ENCODE measurements around the gene DLG3.

Gene DLG3

GRCh38 chrX:70476166-70476933 is 31.7 kb downstream of the DLG3 start:
- in situ Hi-C loops (cut with HindIII; ENCODE audit: low sequenced_read_pairs), result no loop called here

- in situ Hi-C loops (cut with HindIII; ENCODE audit: low sequenced_read_pairs), result no loop called here
Observed at GRCh38 chrX:70476934-70477733, 32.5 kb downstream of the DLG3 start.

- in situ Hi-C loops (cut with HindIII; ENCODE audit: low sequenced_read_pairs), result no loop called here
Observed at GRCh38 chrX:70477734-70478075, 33.1 kb downstream of the DLG3 start.

GRCh38 chrX:70478526-70479245 is 34.1 kb downstream of the DLG3 start:
- in situ Hi-C loops (cut with HindIII; ENCODE audit: low sequenced_read_pairs), result no loop called here

DNA sequence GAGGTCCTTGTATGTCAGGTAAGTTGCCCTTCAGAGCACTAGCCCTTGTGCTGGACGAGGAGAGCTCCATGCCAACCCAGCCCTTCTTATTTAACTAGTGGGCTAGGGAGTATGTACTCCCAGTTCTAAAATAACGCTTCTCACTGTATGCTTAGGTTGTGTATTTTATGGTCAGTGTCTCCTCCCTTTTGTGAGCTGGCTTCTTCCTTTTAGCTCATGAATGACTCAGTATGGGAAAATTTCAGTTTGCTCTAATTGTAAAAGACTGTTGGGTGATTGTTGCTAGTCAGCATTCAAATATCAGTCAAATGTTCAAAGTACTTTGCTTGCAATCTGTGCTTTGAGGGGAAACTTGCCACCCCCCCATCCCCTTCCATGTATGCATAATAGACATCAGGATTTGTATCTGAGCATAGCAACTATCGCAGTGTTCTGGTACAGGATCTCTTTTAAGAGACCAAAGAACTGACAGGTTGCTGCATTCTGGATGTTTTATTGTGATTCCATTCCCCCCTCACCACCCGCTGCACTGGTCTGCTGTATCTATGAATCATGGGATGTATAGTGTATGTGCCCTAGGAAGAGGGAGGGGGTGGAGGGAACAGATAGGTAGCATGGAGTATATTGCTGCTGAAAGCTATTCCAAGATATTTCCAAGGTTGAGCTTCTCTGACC is 34.7 kb downstream of the DLG3 start:
- in situ Hi-C loops (cut with HindIII; ENCODE audit: low sequenced_read_pairs), result no loop called here

- in situ Hi-C loops (cut with HindIII; ENCODE audit: low sequenced_read_pairs), result no loop called here
Observed at GRCh38 chrX:70479922-70480659, 35.5 kb downstream of the DLG3 start.

DNA sequence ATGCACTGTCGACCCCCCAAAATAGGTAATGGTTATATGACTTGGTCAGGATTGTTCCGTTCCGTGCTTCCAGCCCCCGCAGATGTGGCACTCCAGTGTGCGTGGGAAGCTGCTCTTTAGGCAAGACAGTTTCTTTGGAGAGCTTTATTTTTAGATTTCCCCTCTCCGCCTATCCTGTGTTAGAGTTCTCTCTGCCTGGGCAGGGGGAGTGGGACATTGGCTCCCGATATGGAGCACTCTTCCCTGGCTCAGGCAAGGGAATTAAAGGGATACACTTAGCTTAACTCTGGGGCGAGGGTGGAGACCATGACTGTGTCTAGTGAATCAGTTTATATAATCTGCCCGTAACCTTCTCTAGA is 36.0 kb downstream of the DLG3 start:
- in situ Hi-C loops (cut with HindIII; ENCODE audit: low sequenced_read_pairs), result no loop called here

DNA sequence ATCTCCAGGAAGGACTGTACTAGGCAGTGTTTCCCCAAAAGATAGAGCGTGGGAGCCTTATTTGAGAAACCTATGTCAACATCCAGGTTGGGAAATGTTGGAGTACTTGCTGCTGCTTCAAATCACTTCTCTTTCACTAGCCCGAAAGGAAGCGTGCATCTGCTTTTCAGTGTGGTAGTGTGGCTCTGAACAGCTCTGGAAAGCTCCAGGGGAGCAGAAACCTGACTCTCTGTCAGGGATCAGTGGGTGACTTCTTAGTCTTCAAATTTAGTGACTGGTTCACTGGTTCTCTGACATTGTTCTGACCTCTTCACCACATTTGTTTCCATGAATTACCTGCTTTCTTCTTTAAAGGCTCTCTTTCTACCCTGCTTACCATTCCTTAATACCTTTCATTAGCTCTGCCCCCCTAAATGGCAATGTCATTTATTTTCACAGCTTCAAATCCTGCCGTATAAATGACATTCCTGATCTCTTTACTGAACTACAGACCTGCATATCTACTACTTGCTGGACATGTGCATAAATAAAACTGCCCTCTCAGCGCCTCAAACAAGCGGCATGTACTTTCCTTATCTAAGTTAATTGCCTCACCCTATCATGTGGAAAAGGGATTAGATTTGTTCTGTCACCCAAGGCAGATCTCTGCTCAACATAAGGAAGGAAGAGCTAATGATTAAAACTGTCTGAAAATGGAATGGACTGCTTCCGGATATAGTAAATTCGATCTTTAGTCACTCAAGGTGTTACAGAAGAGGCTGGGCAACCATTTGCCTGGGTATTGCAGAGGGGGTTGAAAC is 37.0 kb downstream of the DLG3 start:
- in situ Hi-C loops (cut with HindIII; ENCODE audit: low sequenced_read_pairs), result no loop called here

GRCh38 chrX:70482300-70482699 is 37.7 kb downstream of the DLG3 start:
- in situ Hi-C loops (cut with HindIII; ENCODE audit: low sequenced_read_pairs), result no loop called here

- in situ Hi-C loops (cut with HindIII; ENCODE audit: low sequenced_read_pairs), result no loop called here
Observed at GRCh38 chrX:70485466-70485865, 40.8 kb downstream of the DLG3 start.

- in situ Hi-C loops (cut with HindIII; ENCODE audit: low sequenced_read_pairs), result no loop called here
Observed at GRCh38 chrX:70488856-70489255, 44.2 kb downstream of the DLG3 start.

- in situ Hi-C loops (cut with HindIII; ENCODE audit: low sequenced_read_pairs), result no loop called here
Observed at GRCh38 chrX:70494441-70494840, 49.8 kb downstream of the DLG3 start.

DNA sequence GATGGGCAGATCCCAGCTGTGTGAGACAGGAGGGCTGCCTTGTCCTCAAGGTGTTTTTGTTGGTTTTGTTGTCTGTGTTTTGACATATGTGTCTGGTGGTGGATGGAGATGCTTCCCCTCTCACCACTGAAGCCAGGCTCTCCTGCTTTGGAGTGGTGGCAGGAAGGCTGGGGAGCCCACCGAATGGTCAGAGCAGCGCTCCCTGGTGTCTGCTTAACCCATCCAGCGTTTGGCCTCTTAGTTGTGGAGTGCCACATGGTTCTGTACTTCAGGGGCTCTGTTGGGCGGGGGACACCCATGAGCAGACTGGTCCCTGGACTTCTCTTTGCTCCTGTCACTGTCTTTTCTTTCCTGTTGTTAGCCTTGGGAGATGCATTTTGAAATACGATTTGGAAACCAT is 51.9 kb downstream of the DLG3 start:
- in situ Hi-C loops (cut with HindIII; ENCODE audit: low sequenced_read_pairs), result no loop called here

DNA sequence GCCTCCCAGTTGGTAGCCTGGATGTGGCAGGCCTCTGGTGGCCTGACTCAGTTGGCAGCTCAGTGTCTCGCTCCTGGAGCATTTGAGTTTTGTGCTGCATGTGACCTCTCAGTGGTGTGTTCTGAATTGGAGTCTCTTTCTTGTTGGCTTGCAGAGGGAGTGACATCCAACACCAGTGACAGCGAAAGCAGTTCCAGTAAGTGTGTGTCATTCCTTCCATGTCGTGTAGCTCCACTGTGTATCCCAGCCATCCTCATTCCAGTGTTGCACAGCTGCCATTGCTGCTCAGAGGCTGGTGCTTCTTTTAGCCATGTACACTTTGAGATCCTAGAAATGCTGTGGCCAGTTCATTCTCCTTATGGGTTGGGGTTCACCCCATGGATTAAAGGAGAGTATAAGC is 52.4 kb downstream of the DLG3 start:
- in situ Hi-C loops (cut with HindIII; ENCODE audit: low sequenced_read_pairs), result no loop called here

DNA sequence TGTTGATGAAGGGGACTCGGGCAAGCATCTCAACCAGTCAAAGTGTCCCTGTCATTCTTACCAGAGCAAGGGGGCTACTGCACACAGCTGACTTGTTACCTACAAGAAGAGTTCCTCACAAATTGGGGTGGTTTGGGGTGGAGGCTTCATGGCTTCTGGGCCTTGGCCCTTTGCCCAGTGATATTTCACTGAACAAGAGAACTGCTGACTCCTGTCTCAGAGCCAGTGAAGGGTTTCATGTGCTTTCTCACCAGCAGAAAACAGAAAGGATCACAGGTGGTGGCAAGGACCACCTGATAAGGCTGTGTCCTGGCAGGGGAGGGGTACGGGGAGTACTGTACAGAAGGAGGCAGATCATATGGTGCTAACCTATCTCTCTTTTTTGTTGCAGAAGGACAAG is 53.5 kb downstream of the DLG3 start:
- in situ Hi-C loops (cut with HindIII; ENCODE audit: low sequenced_read_pairs), result no loop called here

GRCh38 chrX:70500826-70501225 is 56.2 kb downstream of the DLG3 start:
- in situ Hi-C loops (cut with HindIII; ENCODE audit: low sequenced_read_pairs), result no loop called here

DNA sequence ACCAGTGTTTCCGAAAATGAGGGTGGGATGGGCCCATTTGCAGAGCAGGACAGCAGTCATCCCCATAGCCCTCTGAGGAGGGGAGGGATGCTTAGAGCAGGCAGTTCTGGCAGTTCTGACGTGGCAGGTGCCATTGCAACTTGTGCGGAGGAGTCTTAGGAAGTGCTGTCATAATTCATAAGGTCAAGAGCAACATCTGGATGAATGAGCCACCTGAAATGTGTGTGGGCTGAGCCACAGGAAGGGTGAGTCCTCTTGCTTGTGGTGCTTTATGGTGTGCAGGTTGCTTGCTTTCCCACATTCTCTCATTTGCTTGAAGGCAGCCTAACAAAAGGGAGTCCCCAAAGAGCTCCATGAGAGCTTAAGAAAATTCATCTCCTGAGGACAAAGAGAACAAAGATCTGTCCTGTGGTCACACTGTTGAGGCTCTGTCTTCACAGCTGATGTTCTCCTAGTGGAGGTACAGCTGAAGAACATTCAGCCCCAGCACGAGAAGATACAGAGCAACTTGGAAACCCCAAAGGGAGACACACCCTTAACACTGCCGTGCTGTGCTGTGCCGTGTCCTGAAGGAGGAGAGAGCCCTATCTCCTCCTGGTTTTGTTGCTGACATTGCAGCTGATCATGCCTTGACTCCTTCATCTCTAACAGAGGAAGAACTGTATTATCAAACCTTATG is 60.3 kb downstream of the DLG3 start:
- in situ Hi-C loops (cut with HindIII; ENCODE audit: low sequenced_read_pairs), result no loop called here

- in situ Hi-C loops (cut with HindIII; ENCODE audit: low sequenced_read_pairs), result no loop called here
Observed at GRCh38 chrX:70505451-70505841, 60.8 kb downstream of the DLG3 start.

GRCh38 chrX:70508296-70508911 is 63.8 kb downstream of the DLG3 start:
- in situ Hi-C loops (cut with HindIII; ENCODE audit: low sequenced_read_pairs), result no loop called here
